ENCODE measurements around the gene KIAA0930. TPM values are rescaled to one million over a fixed set of nuclear protein-coding genes. Genes with fewer than 3 reads are reported as not detected.

Gene KIAA0930
- total and polyA plus RNA-seq, 2 donors (not counting 1 experiment from before 2014, with no cell fraction given): 27.0 to 46.8 TPM

DNA sequence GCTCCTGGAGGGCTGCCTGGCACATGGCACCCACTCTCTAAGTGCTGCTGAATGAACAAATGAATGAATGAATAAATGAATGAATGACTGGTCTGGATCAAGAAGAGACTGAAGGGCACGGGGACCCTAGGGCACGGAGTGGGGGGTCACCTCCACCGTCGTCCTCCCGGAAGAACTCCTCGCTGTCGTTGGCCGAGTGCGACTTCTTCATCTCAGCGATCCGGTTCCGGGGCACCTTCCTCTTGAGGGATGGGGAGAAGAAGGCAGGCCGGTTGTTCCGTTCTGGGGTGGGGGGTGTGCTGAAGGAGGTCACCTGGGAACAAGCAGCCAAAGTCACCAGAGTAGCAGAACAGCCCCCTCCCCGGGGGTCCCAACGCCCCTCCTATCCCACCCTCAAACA lies 41.0 kb downstream of the KIAA0930 start:
- POLR2A ChIA-PET: no interaction called here
- Mint-ChIP-seq H3K27ac (no peak overlapping the region), H3K4me1 (no peaks in the 10 kb centered on the region), H3K4me3 (no peak overlapping the region), H3K27me3 (no peaks in the 10 kb centered on the region), H3K9me3 (ENCODE audit: insufficient read depth) (no peaks in the 10 kb centered on the region)
- Histone ChIP-seq H2AFZ (ENCODE audit: insufficient read depth, low read depth, low read length, poor library complexity, severe bottlenecking) (no peak overlapping the region), H3K27me3 (replicated peaks in 1 of 4; ENCODE audit: control extremely low read depth in 1 of 4, control insufficient read depth in 3 of 4, insufficient read depth in 4 of 4, low read length in 3 of 4) (no peaks in the 10 kb centered on the region), H4K20me1 (ENCODE audit: control insufficient read depth, insufficient read depth, low read length, poor library complexity, severe bottlenecking) (no peaks in the 10 kb centered on the region), H3K4me1 (ENCODE audit: control insufficient read depth in 2 of 2, insufficient read depth in 2 of 2, low read length in 2 of 2) (no peaks in the 10 kb centered on the region), H3K79me2 (ENCODE audit: control insufficient read depth, insufficient read depth, low read length) (no peaks in the 10 kb centered on the region), H3K4me3 (ENCODE audit: control extremely low read depth in 1 of 5, extremely low read depth in 1 of 5, insufficient read depth in 1 of 5, low read depth in 2 of 5, low read length in 4 of 5) (no peak overlapping the region), H3K9me3 (ENCODE audit: control extremely low read depth in 1 of 3, control insufficient read depth in 2 of 3, insufficient read depth in 1 of 3, low read length in 2 of 3) (no peaks in the 10 kb centered on the region), H3K36me3 (replicated peaks in 1 of 2; ENCODE audit: control extremely low read depth in 1 of 2, control insufficient read depth in 1 of 2, extremely low read depth in 1 of 2, insufficient read depth in 2 of 2, low read length in 1 of 2) (peaks cover 0 to 77% of the 10 kb centered on the region in 2 experiments), H3K27ac (ENCODE audit: low read length in 2 of 2) (no peak overlapping the region), H3K4me2 (replicated peaks; ENCODE audit: low read depth, low read length, poor library complexity, severe bottlenecking) (no peak overlapping the region), H3K9ac (ENCODE audit: low read length) (no peak overlapping the region)
- CTCF ChIA-PET: no interaction called here
- DNase-seq: no peak
- intact Hi-C loops (cut with micrococcal nuclease): no loop called here
- no peak for TF ChIP-seq EZH2 (IDR thresholded peaks at IDR 0.05; ENCODE audit: borderline replicate concordance, insufficient read depth, low read depth, low read length, poor library complexity, severe bottlenecking)
- TF ChIP-seq, protein P1, sequence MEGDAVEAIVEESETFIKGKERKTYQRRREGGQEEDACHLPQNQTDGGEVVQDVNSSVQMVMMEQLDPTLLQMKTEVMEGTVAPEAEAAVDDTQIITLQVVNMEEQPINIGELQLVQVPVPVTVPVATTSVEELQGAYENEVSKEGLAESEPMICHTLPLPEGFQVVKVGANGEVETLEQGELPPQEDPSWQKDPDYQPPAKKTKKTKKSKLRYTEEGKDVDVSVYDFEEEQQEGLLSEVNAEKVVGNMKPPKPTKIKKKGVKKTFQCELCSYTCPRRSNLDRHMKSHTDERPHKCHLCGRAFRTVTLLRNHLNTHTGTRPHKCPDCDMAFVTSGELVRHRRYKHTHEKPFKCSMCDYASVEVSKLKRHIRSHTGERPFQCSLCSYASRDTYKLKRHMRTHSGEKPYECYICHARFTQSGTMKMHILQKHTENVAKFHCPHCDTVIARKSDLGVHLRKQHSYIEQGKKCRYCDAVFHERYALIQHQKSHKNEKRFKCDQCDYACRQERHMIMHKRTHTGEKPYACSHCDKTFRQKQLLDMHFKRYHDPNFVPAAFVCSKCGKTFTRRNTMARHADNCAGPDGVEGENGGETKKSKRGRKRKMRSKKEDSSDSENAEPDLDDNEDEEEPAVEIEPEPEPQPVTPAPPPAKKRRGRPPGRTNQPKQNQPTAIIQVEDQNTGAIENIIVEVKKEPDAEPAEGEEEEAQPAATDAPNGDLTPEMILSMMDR (IDR thresholded peaks at IDR 0.05): no peak
- no peak for ATAC-seq (ENCODE audit: low read depth)
- 98% methylated on average over 14 of the region's 16 CpGs for WGBS (ENCODE audit: insufficient coverage)

DNA sequence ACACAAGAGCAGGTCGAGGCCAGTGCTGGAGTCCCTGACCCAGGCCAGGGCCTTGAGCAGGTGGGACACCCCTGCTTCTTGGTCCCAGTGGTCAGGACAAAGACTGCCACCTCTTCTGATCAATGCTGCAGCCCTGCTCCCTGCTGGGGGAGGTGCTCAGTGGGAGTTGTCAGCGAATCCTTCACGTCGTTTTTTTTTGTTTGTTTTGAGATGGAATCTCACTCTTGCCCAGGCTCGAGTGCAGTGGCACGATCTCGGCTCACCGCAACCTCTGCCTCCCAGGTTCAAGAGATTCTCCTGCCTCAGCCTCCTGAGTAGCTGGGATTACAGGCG lies 42.3 kb downstream of the KIAA0930 start:
- intact Hi-C loops (cut with micrococcal nuclease): no loop called here
- Mint-ChIP-seq H3K9me3 (ENCODE audit: insufficient read depth) (no peaks in the 10 kb centered on the region), H3K27ac (no peak overlapping the region), H3K4me1 (no peaks in the 10 kb centered on the region), H3K27me3 (no peaks in the 10 kb centered on the region), H3K4me3 (no peak overlapping the region)
- CTCF ChIA-PET: no interaction called here
- TF ChIP-seq, protein P1 (IDR thresholded peaks at IDR 0.05): no peak
- no peak for TF ChIP-seq EZH2 (IDR thresholded peaks at IDR 0.05; ENCODE audit: borderline replicate concordance, insufficient read depth, low read depth, low read length, poor library complexity, severe bottlenecking)
- Histone ChIP-seq H3K27ac (ENCODE audit: low read length in 2 of 2) (no peak overlapping the region), H3K9me3 (ENCODE audit: control extremely low read depth in 1 of 3, control insufficient read depth in 2 of 3, insufficient read depth in 1 of 3, low read length in 2 of 3) (no peaks in the 10 kb centered on the region), H3K9ac (ENCODE audit: low read length) (no peak overlapping the region), H3K27me3 (replicated peaks in 1 of 4; ENCODE audit: control extremely low read depth in 1 of 4, control insufficient read depth in 3 of 4, insufficient read depth in 4 of 4, low read length in 3 of 4) (no peaks in the 10 kb centered on the region), H3K36me3 (replicated peaks in 1 of 2; ENCODE audit: control extremely low read depth in 1 of 2, control insufficient read depth in 1 of 2, extremely low read depth in 1 of 2, insufficient read depth in 2 of 2, low read length in 1 of 2) (peaks cover 0 to 69% of the 10 kb centered on the region in 2 experiments), H2AFZ (ENCODE audit: insufficient read depth, low read depth, low read length, poor library complexity, severe bottlenecking) (no peak overlapping the region), H3K79me2 (ENCODE audit: control insufficient read depth, insufficient read depth, low read length) (no peaks in the 10 kb centered on the region), H3K4me2 (replicated peaks; ENCODE audit: low read depth, low read length, poor library complexity, severe bottlenecking) (no peak overlapping the region), H3K4me1 (ENCODE audit: control insufficient read depth in 2 of 2, insufficient read depth in 2 of 2, low read length in 2 of 2) (no peaks in the 10 kb centered on the region), H4K20me1 (ENCODE audit: control insufficient read depth, insufficient read depth, low read length, poor library complexity, severe bottlenecking) (no peaks in the 10 kb centered on the region), H3K4me3 (ENCODE audit: control extremely low read depth in 1 of 5, extremely low read depth in 1 of 5, insufficient read depth in 1 of 5, low read depth in 2 of 5, low read length in 4 of 5) (no peak overlapping the region)
- no peak for DNase-seq
- no peak for ATAC-seq (ENCODE audit: low read depth)
- POLR2A ChIA-PET: no interaction called here
- WGBS (ENCODE audit: insufficient coverage): 88% methylated on average over 4 of the region's 9 CpGs

All from B cell (primary cell).